ENCODE results near the gene GBP2. TPM values are rescaled to one million over a fixed set of nuclear protein-coding genes. Genes with fewer than 3 reads are reported as not detected.

GBP2 gene
- total and polyA plus RNA-seq, 4 donors = 7.4 to 18.2 (median 14.1) TPM

DNA sequence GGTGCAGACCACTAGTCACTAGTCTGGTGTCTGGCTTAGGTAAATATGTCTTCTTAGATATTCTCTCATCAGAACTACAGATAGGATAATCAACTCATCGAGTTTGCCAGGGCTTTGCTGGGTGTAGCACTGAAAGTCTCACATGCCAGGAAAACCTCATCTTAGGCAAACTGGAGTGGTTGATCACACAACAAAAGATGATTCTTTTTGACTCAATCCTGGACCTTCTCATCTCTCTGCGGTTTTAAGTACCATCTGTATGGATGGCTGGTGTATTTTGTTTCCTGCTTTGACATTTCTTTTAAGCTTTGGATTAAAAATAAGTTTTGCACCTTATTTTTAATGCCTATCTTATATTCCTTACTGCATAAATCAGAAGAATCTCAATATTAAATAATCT lies 11.3 kb downstream of the GBP2 start:
- no peak overlapping the region for H3K9ac ChIP-seq (ENCODE audit: low read depth in 1 of 2, low read length in 2 of 2)
- no peak for DNase-seq (ENCODE audit: low spot score)
- no peak overlapping the region for H3K27ac ChIP-seq (ENCODE audit: low read depth in 1 of 2, low read length in 2 of 2)
- H3K9me3 ChIP-seq (ENCODE audit: control insufficient read depth in 4 of 4, low read length in 3 of 4) = no peaks in the 10 kb centered on the region
- TF ChIP-seq SP1 (IDR thresholded peaks at IDR 0.05) (no peak), RXRA (IDR thresholded peaks at IDR 0.05) (no peak), ATF3 (IDR thresholded peaks at IDR 0.05) (no peak), HNF4A (conservative IDR thresholded peaks at IDR 0.05) (no peak), NR2F2 (IDR thresholded peaks at IDR 0.05) (no peak), EGR1 (IDR thresholded peaks at IDR 0.05; ENCODE audit: low read depth in 2 of 2) (no peak), FOXA1 (IDR thresholded peaks at IDR 0.05) (no peak), MAX (IDR thresholded peaks at IDR 0.05) (no peak), RAD21 (IDR thresholded peaks at IDR 0.05) (no peak), GABPA (IDR thresholded peaks at IDR 0.05 in 1 of 2, conservative IDR thresholded peaks at IDR 0.05 in 1 of 2) (no peak), JUND (IDR thresholded peaks at IDR 0.05) (no peak), ZBTB33 (IDR thresholded peaks at IDR 0.05) (no peak), TAF1 (conservative IDR thresholded peaks at IDR 0.05) (no peak), HNF4G (IDR thresholded peaks at IDR 0.05) (no peak), FOXA2 (IDR thresholded peaks at IDR 0.05) (no peak)
- TF ChIP-seq, protein P1, sequence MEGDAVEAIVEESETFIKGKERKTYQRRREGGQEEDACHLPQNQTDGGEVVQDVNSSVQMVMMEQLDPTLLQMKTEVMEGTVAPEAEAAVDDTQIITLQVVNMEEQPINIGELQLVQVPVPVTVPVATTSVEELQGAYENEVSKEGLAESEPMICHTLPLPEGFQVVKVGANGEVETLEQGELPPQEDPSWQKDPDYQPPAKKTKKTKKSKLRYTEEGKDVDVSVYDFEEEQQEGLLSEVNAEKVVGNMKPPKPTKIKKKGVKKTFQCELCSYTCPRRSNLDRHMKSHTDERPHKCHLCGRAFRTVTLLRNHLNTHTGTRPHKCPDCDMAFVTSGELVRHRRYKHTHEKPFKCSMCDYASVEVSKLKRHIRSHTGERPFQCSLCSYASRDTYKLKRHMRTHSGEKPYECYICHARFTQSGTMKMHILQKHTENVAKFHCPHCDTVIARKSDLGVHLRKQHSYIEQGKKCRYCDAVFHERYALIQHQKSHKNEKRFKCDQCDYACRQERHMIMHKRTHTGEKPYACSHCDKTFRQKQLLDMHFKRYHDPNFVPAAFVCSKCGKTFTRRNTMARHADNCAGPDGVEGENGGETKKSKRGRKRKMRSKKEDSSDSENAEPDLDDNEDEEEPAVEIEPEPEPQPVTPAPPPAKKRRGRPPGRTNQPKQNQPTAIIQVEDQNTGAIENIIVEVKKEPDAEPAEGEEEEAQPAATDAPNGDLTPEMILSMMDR (IDR thresholded peaks at IDR 0.05; ENCODE audit: low read depth, low read length, missing input control) = no peak
- TF ChIP-seq, protein P2, sequence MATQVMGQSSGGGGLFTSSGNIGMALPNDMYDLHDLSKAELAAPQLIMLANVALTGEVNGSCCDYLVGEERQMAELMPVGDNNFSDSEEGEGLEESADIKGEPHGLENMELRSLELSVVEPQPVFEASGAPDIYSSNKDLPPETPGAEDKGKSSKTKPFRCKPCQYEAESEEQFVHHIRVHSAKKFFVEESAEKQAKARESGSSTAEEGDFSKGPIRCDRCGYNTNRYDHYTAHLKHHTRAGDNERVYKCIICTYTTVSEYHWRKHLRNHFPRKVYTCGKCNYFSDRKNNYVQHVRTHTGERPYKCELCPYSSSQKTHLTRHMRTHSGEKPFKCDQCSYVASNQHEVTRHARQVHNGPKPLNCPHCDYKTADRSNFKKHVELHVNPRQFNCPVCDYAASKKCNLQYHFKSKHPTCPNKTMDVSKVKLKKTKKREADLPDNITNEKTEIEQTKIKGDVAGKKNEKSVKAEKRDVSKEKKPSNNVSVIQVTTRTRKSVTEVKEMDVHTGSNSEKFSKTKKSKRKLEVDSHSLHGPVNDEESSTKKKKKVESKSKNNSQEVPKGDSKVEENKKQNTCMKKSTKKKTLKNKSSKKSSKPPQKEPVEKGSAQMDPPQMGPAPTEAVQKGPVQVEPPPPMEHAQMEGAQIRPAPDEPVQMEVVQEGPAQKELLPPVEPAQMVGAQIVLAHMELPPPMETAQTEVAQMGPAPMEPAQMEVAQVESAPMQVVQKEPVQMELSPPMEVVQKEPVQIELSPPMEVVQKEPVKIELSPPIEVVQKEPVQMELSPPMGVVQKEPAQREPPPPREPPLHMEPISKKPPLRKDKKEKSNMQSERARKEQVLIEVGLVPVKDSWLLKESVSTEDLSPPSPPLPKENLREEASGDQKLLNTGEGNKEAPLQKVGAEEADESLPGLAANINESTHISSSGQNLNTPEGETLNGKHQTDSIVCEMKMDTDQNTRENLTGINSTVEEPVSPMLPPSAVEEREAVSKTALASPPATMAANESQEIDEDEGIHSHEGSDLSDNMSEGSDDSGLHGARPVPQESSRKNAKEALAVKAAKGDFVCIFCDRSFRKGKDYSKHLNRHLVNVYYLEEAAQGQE (IDR thresholded peaks at IDR 0.05) = no peak
- no peaks in the 10 kb centered on the region for H3K4me1 ChIP-seq (ENCODE audit: control insufficient read depth in 4 of 4, insufficient read depth in 4 of 4, low read length in 3 of 4)
- H3K36me3 ChIP-seq (ENCODE audit: control insufficient read depth in 4 of 4, insufficient read depth in 3 of 4, low read depth in 1 of 4, low read length in 3 of 4) = peaks cover 8 to 88% (median 74%) of the 10 kb centered on the region in 4 donors
- no peaks in the 10 kb centered on the region for H3K27me3 ChIP-seq (ENCODE audit: control insufficient read depth in 4 of 4, insufficient read depth in 4 of 4, low read length in 3 of 4)
- H3K4me3 ChIP-seq (ENCODE audit: low read depth in 1 of 3, low read length in 3 of 3) = no peak overlapping the region
- 89% methylated on average over 2 of the region's 2 CpGs for WGBS

Measured in liver (tissue), 9 donors.